ENCODE measurements around the gene LZTR1. TPM values are rescaled to one million over a fixed set of nuclear protein-coding genes. Genes with fewer than 3 reads are reported as not detected.

Gene LZTR1
- total and polyA plus RNA-seq, 10 donors: 21.9 to 76.2 (median 54.2) TPM

DNA sequence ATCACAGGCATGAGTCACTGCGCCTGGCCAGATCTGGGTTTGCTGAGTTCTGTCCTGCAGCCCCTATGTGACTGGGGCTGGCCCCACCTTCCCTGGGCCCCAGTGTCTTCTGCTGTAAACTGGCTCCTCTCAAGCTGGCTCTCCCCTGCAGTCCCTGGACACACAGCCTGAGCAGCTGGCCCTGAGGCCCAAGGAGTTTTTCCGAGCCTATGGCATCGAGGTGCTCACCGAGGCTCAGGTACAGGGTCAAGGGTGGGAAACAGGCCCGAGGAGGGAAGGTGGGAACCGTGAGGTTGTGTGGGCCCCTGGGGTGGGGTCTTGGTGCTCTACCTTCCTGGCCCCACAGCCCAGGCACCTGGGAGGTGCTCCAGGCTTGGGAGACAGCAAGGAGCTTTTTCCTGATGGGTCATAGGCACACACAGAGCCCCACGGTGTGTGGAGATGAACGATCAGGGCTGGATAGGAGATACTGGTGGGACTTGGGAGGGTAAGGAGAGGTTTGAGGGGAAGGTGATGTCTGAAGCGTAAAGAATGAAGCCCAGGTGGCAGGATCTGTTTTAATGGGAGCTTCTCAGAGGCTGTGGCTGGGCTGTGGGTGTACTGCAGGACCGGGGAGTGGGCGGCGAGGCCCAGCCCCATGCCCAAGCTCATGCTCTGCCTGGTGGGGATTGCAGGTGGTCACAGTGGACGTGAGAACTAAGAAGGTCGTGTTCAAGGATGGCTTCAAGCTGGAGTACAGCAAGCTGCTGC is 6.4 kb upstream of the LZTR1 start:
- Histone ChIP-seq H3K4me3 (no peak overlapping the region), H3K4me1 (peaks cover 6 to 44% (median 28%) of the 10 kb centered on the region in 6 donors), H3K27me3 (replicated peaks in 1 of 7) (no peaks in the 10 kb centered on the region), H3K36me3 (no peaks in the 10 kb centered on the region), H3K9me3 (peaks cover 0 to 13% (median 8%) of the 10 kb centered on the region in 8 donors), H3K27ac (no peak overlapping the region)
- WGBS, 5 donors: 83 to 88% (median 85%) methylated on average over 14 of the region's 14 CpGs
- no peak for DNase-seq
- TF ChIP-seq POLR2AphosphoS5 (IDR thresholded peaks at IDR 0.05) (no peak), POLR2A (IDR thresholded peaks at IDR 0.05) (no peak)
- TF ChIP-seq, protein P1, sequence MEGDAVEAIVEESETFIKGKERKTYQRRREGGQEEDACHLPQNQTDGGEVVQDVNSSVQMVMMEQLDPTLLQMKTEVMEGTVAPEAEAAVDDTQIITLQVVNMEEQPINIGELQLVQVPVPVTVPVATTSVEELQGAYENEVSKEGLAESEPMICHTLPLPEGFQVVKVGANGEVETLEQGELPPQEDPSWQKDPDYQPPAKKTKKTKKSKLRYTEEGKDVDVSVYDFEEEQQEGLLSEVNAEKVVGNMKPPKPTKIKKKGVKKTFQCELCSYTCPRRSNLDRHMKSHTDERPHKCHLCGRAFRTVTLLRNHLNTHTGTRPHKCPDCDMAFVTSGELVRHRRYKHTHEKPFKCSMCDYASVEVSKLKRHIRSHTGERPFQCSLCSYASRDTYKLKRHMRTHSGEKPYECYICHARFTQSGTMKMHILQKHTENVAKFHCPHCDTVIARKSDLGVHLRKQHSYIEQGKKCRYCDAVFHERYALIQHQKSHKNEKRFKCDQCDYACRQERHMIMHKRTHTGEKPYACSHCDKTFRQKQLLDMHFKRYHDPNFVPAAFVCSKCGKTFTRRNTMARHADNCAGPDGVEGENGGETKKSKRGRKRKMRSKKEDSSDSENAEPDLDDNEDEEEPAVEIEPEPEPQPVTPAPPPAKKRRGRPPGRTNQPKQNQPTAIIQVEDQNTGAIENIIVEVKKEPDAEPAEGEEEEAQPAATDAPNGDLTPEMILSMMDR (IDR thresholded peaks at IDR 0.05 in 8 of 11, conservative IDR thresholded peaks at IDR 0.05 in 3 of 11): no peak
- intact Hi-C loops (cut with DNase I; ENCODE audit: low total_unique reads): no loop called here

DNA sequence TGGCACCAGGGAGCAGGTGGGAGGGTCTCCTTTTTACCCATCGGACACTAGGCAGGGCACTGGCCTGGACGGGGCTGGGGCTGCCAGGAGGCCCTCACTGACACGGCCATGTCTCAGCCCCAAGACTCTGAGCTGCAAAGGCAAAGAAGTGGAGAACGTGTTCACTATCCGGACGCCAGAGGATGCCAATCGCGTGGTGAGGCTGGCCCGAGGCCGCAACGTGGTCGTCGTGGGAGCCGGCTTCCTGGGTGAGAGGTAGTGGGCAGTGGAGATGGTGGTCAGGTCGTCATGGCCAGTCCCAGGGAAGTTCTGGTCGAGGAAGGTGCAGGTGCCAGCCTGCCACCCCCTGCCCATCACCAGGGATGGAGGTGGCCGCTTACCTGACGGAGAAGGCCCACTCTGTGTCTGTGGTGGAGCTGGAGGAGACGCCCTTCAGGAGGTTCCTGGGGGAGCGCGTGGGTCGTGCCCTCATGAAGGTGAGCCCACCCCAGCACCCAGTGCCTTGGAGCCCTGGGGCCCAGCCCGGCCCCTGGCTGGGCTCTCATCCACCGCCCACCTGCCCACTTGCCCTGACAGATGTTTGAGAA is 5.7 kb upstream of the LZTR1 start:
- no peak for DNase-seq
- H3K27ac ChIP-seq: no peak overlapping the region
- H3K4me1 ChIP-seq: peaks cover 11 to 47% (median 34%) of the 10 kb centered on the region in 6 donors
- TF ChIP-seq, protein P1 (IDR thresholded peaks at IDR 0.05 in 8 of 11, conservative IDR thresholded peaks at IDR 0.05 in 3 of 11): no peak
- TF ChIP-seq POLR2A (IDR thresholded peaks at IDR 0.05): no peak
- TF ChIP-seq POLR2AphosphoS5 (IDR thresholded peaks at IDR 0.05): no peak
- 72 to 86% (median 82%) methylated on average over 17 to 24 of the region's 24 CpGs for WGBS, 5 donors
- peaks cover 0 to 13% (median 8%) of the 10 kb centered on the region in 8 donors for H3K9me3 ChIP-seq
- H3K27me3 ChIP-seq (replicated peaks in 1 of 7): no peaks in the 10 kb centered on the region
- intact Hi-C loops (cut with DNase I; ENCODE audit: low total_unique reads): no loop called here
- no peak overlapping the region for H3K4me3 ChIP-seq
- no peaks in the 10 kb centered on the region for H3K36me3 ChIP-seq

GRCh38 chr22:20977019-20977418 is 5.1 kb upstream of the LZTR1 start:
- intact Hi-C loops (cut with DNase I; ENCODE audit: low total_unique reads): no loop called here
- no peak for TF ChIP-seq POLR2AphosphoS5 (IDR thresholded peaks at IDR 0.05)
- no peak for TF ChIP-seq POLR2A (IDR thresholded peaks at IDR 0.05)
- TF ChIP-seq, protein P1 (IDR thresholded peaks at IDR 0.05 in 8 of 11, conservative IDR thresholded peaks at IDR 0.05 in 3 of 11): no peak

GRCh38 chr22:20977516-20978170 is 4.5 kb upstream of the LZTR1 start:
- no peaks in the 10 kb centered on the region for H3K36me3 ChIP-seq
- intact Hi-C loops (cut with DNase I; ENCODE audit: low total_unique reads): no loop called here
- TF ChIP-seq POLR2AphosphoS5 (IDR thresholded peaks at IDR 0.05) (no peak), POLR2A (IDR thresholded peaks at IDR 0.05) (no peak)
- TF ChIP-seq, protein P1 (IDR thresholded peaks at IDR 0.05 in 8 of 11, conservative IDR thresholded peaks at IDR 0.05 in 3 of 11): no peak
- WGBS, 5 donors: 85 to 96% (median 90%) methylated on average over 13 to 17 of the region's 17 CpGs
- no peak for DNase-seq
- H3K27me3 ChIP-seq (replicated peaks in 1 of 7): no peaks in the 10 kb centered on the region
- H3K9me3 ChIP-seq: peaks cover 0 to 13% (median 8%) of the 10 kb centered on the region in 8 donors
- no peak overlapping the region for H3K4me3 ChIP-seq
- H3K4me1 ChIP-seq: peaks cover 8 to 44% (median 31%) of the 10 kb centered on the region in 6 donors
- no peak overlapping the region for H3K27ac ChIP-seq

More at GRCh38 chr22:20977019-20977418, 5.1 kb upstream of the LZTR1 start:
- Histone ChIP-seq H3K36me3 (no peaks in the 10 kb centered on the region), H3K27me3 (replicated peaks in 1 of 7) (no peaks in the 10 kb centered on the region), H3K4me3 (no peak overlapping the region), H3K9me3 (peaks cover 0 to 13% (median 8%) of the 10 kb centered on the region in 8 donors), H3K4me1 (peaks cover 13 to 45% (median 33%) of the 10 kb centered on the region in 6 donors), H3K27ac (no peak overlapping the region)
- no peak for DNase-seq
- 78 to 87% (median 83%) methylated on average over 7 to 11 of the region's 11 CpGs for WGBS, 5 donors

Measured in spleen (tissue), 11 donors.